Caco-2 (cell line): Measurements from ENCODE around the gene SNX1. TPM values are rescaled to one million over a fixed set of nuclear protein-coding genes. Genes with fewer than 3 reads are reported as not detected.

Experiments
- Bru-seq: library from RNA; stranded (reverse); fragments of 400-500 nt; gene quantifications from one replicate; lab custom pipeline; 2021; lab: Mats Ljungman, UMichigan
- BruChase-seq, 2 experiments: library from RNA; stranded (reverse); fragments of 400-500 nt; gene quantifications; one replicate each; lab custom pipeline; 2021; lab: Mats Ljungman, UMichigan
- BruUV-seq: library from RNA; stranded (reverse); fragments of 400-500 nt; replicated peaks from 2 replicates; lab custom pipeline; 2021; lab: Mats Ljungman, UMichigan
- CTCF ChIA-PET: fragments of 300-600 bp; sonication (Branson Sonifier 250); formaldehyde crosslinking; loops from one replicate; lab custom pipeline; 2022; ENCODE audit warnings: antibody characterized with exemption; lab: Charles Lee
- POLR2A ChIA-PET: fragments of 300-600 bp; sonication (Branson Sonifier 250); formaldehyde crosslinking; loops from one replicate; lab custom pipeline; 2022; ENCODE audit warnings: antibody characterized with exemption; lab: Charles Lee
- DNase-seq, 2 experiments: peaks; one replicate each; pipeline versions ENCODE4 v3.0.0 to v3.0.0-alpha.2; 2020 to 2022
- H3K27me3 ChIP-seq: replicated peaks from 2 replicates; pipeline ENCODE4 v1.6.0; 2011; ENCODE audit warnings: low read length; ENCODE audit not compliant: control insufficient read depth, insufficient read depth
- H3K36me3 ChIP-seq: 2 replicates; pipeline ENCODE4 v1.5.1; 2011; ENCODE audit warnings: low read length; ENCODE audit not compliant: control insufficient read depth, insufficient read depth
- H3K4me1 ChIP-seq: fragments of 250-450 bp; sonication (Bioruptor Pico); 2 replicates; pipeline ENCODE4 v1.5.1; 2020; ENCODE audit warnings: mild to moderate bottlenecking
- H3K4me3 ChIP-seq: 2 replicates; pipeline ENCODE4 v1.5.1; 2011; ENCODE audit warnings: low read depth, mild to moderate bottlenecking, control low read depth, low read length
- H3K9me3 ChIP-seq: fragments of 250-450 bp; sonication (Bioruptor Pico); 2 replicates; pipeline ENCODE4 v1.5.1; 2020; ENCODE audit warnings: mild to moderate bottlenecking, moderate library complexity
- H3K27ac Mint-ChIP-seq: one replicate; pipeline ENCODE4 v1.8.0; 2022; ENCODE audit warnings: mixed read lengths; ENCODE audit not compliant: unreplicated experiment
- H3K27me3 Mint-ChIP-seq: one replicate; pipeline ENCODE4 v1.8.0; 2022; ENCODE audit warnings: mixed read lengths; ENCODE audit not compliant: insufficient read depth, unreplicated experiment
- H3K36me3 Mint-ChIP-seq: one replicate; pipeline ENCODE4 v1.8.0; 2022; ENCODE audit warnings: mild to moderate bottlenecking, mixed read lengths; ENCODE audit not compliant: insufficient read depth, unreplicated experiment
- H3K4me1 Mint-ChIP-seq: one replicate; pipeline ENCODE4 v1.8.0; 2022; ENCODE audit warnings: low read depth, mixed read lengths; ENCODE audit not compliant: unreplicated experiment
- H3K4me3 Mint-ChIP-seq: one replicate; pipeline ENCODE4 v1.8.0; 2022; ENCODE audit warnings: mild to moderate bottlenecking, moderate library complexity, mixed read lengths; ENCODE audit not compliant: unreplicated experiment
- H3K9me3 Mint-ChIP-seq: one replicate; pipeline ENCODE4 v1.8.0; 2022; ENCODE audit warnings: mixed read lengths; ENCODE audit not compliant: unreplicated experiment
- CTCF ChIP-seq, 2 experiments: fragments of 200-600 bp in 1 of 2; IDR thresholded peaks; 1 replicate in 1 of 2; 2 replicates in 1 of 2; pipeline versions ENCODE4 v1.5.1 to v1.8.0; 2011 to 2022; ENCODE audit warnings: antibody characterized with exemption in 1 of 2, control low read depth in 1 of 2, inconsistent platforms in 1 of 2, low read depth in 1 of 2, low read length in 1 of 2, mild to moderate bottlenecking in 1 of 2, moderate library complexity in 1 of 2; ENCODE audit not compliant: insufficient read depth in 1 of 2, severe bottlenecking in 1 of 2, unreplicated experiment in 1 of 2
- intact Hi-C: fragments of 100-400 bp; cut with micrococcal nuclease; formaldehyde crosslinking; loops from one replicate; pipeline ENCODE4 v1.10.0; 2022; ENCODE audit not compliant: unreplicated experiment
- long read RNA-seq: library from polyadenylated mRNA; stranded (forward); transcript quantifications from one replicate; pipeline ENCODE4 v2.0.0, GENCODE V29; 2022
- total RNA-seq: library from RNA; stranded (reverse); gene quantifications from 2 replicates; pipeline ENCODE4 v1.2.3, GENCODE V29; 2022

Gene SNX1
- total RNA-seq (72.0 and 75.7 TPM in 2 replicates), Bru-seq, nascent RNA (percentile 78 among the genes with signal in this experiment), BruChase-seq, experiment 1, labeled RNA remaining after a 2-hour chase (percentile 75 among the genes with signal in this experiment), BruChase-seq, experiment 2, labeled RNA remaining after a 6-hour chase (percentile 79 among the genes with signal in this experiment)
- long read RNA-seq, full-length matches to known transcripts = 165 of 208 reads
- long read RNA-seq, partial matches to known transcripts = 16 of 208 reads
- long read RNA-seq, other reads (novel, unspliced or antisense) = 27 of 208 reads

- Histone ChIP-seq H3K27me3 (no peaks in the 10 kb centered on the region), H3K4me1 (peaks cover 18% of the 10 kb centered on the region), H3K9me3 (no peaks in the 10 kb centered on the region), H3K36me3 (no peaks in the 10 kb centered on the region), H3K4me3 (peak within 1 kb of the TSS; percentile 79)
- H3K27ac Mint-ChIP-seq = peak within 1 kb of the TSS; percentile 96
- no peaks in the 10 kb centered on the region for H3K27me3 Mint-ChIP-seq
- no peaks in the 10 kb centered on the region for H3K9me3 Mint-ChIP-seq
- TF ChIP-seq CTCF (IDR thresholded peaks at IDR 0.05; ENCODE audit: insufficient read depth in 1 of 2, low read depth in 1 of 2, low read length in 1 of 2, severe bottlenecking in 1 of 2, unreplicated experiment in 1 of 2) = no peak
- peak; percentile 92 to 93 for DNase-seq
- BruUV-seq = TSS peak; percentile 55
- intact Hi-C loops = loop anchor here (2.0 kb wide), 1 partner anchor 15 kb away; no protein-coding TSS in a partner anchor
- CTCF ChIA-PET = interaction anchor here (1.1 to 1.5 kb wide), 3 partner anchors 15 to 57 kb away, joined by 3 to 4 read pairs (median 4); no protein-coding TSS in a partner anchor
- peak within 1 kb of the TSS; percentile 99 for H3K4me3 Mint-ChIP-seq
- H3K36me3 Mint-ChIP-seq = peaks cover 21% of the 10 kb centered on the region
- POLR2A ChIA-PET = interaction anchor here (0.6 kb wide), 1 partner anchor 1250 kb away, joined by 3 read pairs; no protein-coding TSS in a partner anchor
- H3K4me1 Mint-ChIP-seq = peaks cover 11% of the 10 kb centered on the region
These were observed at the start of gene SNX1 for GRCh38 chr15:64095795-64096667. Gene SNX1, plus strand, starts transcription at chr15:64095982. Its CDS starts 32 bp downstream, at chr15:64096014.

DNA sequence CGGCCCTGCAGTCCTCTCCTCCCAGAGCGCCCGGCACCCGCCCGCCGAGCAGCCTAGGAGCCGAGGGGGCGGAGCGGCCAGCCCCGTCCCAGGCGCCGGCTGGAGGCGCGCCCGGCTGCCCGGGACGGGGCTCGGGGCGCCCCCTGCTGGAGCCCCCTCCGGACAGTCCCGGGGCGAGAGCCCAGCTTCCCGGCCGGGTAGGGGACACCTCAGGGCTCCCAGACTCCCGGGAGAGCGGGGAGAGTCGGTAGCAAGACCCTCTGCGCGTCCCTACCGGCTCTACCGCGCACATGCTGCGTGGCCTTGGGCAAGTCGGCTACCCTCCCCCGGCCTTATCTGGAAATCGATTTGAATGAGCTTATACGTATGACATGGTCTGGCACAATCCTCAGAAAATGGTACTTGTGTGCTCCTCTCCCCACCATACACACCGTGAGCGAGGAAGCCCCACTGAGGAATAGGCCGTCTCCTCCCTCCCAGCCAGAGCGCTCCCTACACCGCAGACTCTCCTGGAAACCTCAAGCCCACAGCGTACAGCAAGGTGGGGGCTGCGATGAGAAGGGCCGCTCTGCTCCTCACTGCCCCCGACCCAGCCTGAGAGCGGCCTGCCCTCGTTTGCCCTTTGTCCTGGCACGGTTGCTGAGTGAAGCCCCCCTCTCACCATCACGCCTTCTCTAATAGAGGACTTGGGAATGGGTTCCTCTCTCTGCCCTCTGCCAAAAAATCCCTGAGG, 49.2 kb upstream of the SNX1 start, which contains the start of gene DAPK2:
TSS of gene DAPK2 (minus strand) at position 65 of the 733 bp plus-strand sequence. CDS start 6,224 bp downstream, outside the sequence.
- peak within 1 kb of the TSS; percentile 67 for H3K4me3 Mint-ChIP-seq
- CTCF ChIA-PET = interaction anchor here (0.6 to 2.0 kb wide), 10 partner anchors 15 to 1249 kb away, joined by 3 to 19 read pairs (median 4); partner anchors contain the start of gene CIAO2A
- no peaks in the 10 kb centered on the region for H3K9me3 Mint-ChIP-seq
- peak; percentile 73 to 75 for TF ChIP-seq CTCF (IDR thresholded peaks at IDR 0.05; ENCODE audit: insufficient read depth in 1 of 2, low read depth in 1 of 2, low read length in 1 of 2, severe bottlenecking in 1 of 2, unreplicated experiment in 1 of 2)
- no peak within 1 kb of the TSS for H3K27ac Mint-ChIP-seq
- no peaks in the 10 kb centered on the region for H3K36me3 ChIP-seq
- no peaks in the 10 kb centered on the region for H3K36me3 Mint-ChIP-seq
- DNase-seq = peak; percentile 51 to 84
- intact Hi-C loops = loop anchor here (1.0 to 10.0 kb wide), 4 partner anchors 74 to 294 kb away; no protein-coding TSS in a partner anchor
- H3K27me3 ChIP-seq = no peaks in the 10 kb centered on the region
- POLR2A ChIA-PET = no interaction called here
- BruUV-seq = no TSS peak
- H3K9me3 ChIP-seq = no peaks in the 10 kb centered on the region
- H3K4me1 Mint-ChIP-seq = peaks cover 12% of the 10 kb centered on the region
- peak within 1 kb of the TSS; percentile 35 for H3K4me3 ChIP-seq
- peaks cover 16% of the 10 kb centered on the region for H3K4me1 ChIP-seq
- no peaks in the 10 kb centered on the region for H3K27me3 Mint-ChIP-seq
